Panc1 (cell line): ENCODE results near the gene WSCD2. TPM values are rescaled to one million over a fixed set of nuclear protein-coding genes. Genes with fewer than 3 reads are reported as not detected.

Source experiments
- ATAC-seq: fragments of 200-7000 bp; cut with Tn5 transposase; 2 replicates; pipeline ENCODE4 v1.9.1; 2020; ENCODE audit warnings: mild to moderate bottlenecking, moderate library complexity
- BruUV-seq: library from RNA; stranded (reverse); fragments of 400-500 nt; replicated peaks from 2 replicates; lab custom pipeline; 2021; lab: Mats Ljungman, UMichigan
- CTCF ChIA-PET: fragments of 300-600 bp; sonication (Branson Sonifier 250); formaldehyde crosslinking; loops from one replicate; lab custom pipeline; 2022; ENCODE audit warnings: antibody characterized with exemption; lab: Charles Lee
- POLR2A ChIA-PET: fragments of 300-600 bp; sonication (Branson Sonifier 250); formaldehyde crosslinking; loops from one replicate; lab custom pipeline; 2022; ENCODE audit warnings: antibody characterized with exemption; lab: Charles Lee
- DNase-seq: peaks from one replicate; pipeline ENCODE4 v3.0.0-alpha.2; 2010; ENCODE audit warnings: low read depth, low spot score
- H3K27ac ChIP-seq: 2 replicates; pipeline ENCODE4 v1.5.1; 2011; ENCODE audit warnings: mild to moderate bottlenecking, low read length, inconsistent platforms
- H3K27me3 ChIP-seq: fragments of 200-500 bp; sonication (Bioruptor generic); 2 replicates; pipeline ENCODE4 v1.6.0; 2014; ENCODE audit warnings: low read length, inconsistent platforms; ENCODE audit not compliant: control insufficient read depth, insufficient read depth
- H3K36me3 ChIP-seq: fragments of 200-500 bp; sonication (Bioruptor generic); 2 replicates; pipeline ENCODE4 v1.5.1; 2014; ENCODE audit warnings: inconsistent platforms, mild to moderate bottlenecking, low read length, moderate library complexity; ENCODE audit not compliant: control insufficient read depth, insufficient read depth
- H3K4me1 ChIP-seq: 2 replicates; pipeline ENCODE4 v1.5.1; 2011; ENCODE audit warnings: inconsistent platforms, mild to moderate bottlenecking, low read length, moderate library complexity; ENCODE audit not compliant: control insufficient read depth, insufficient read depth
- H3K4me3 ChIP-seq, 2 experiments: 2 replicates each; pipeline ENCODE4 v1.5.1; 2011 to 2012; ENCODE audit warnings: low read depth in 2 of 2, low read length in 2 of 2, mild to moderate bottlenecking in 2 of 2, inconsistent platforms in 1 of 2, moderate library complexity in 1 of 2
- H3K9me3 ChIP-seq: fragments of 200-500 bp; sonication (Bioruptor generic); 2 replicates; pipeline ENCODE4 v1.5.1; 2014; ENCODE audit warnings: low read depth, mild to moderate bottlenecking, inconsistent platforms, low read length, moderate library complexity; ENCODE audit not compliant: control insufficient read depth, insufficient read depth
- CTCF ChIP-seq: fragments of 450-650 bp; IDR thresholded peaks from 2 replicates; pipeline ENCODE4 v1.5.1; 2017; ENCODE audit warnings: mild to moderate bottlenecking
- POLR2AphosphoS5 ChIP-seq: IDR thresholded peaks from 2 replicates; pipeline ENCODE4 v1.6.1; 2012; ENCODE audit warnings: mild to moderate bottlenecking, low read depth, low read length, moderate library complexity
- REST ChIP-seq, 2 experiments: IDR thresholded peaks; 2 replicates each; pipeline ENCODE4 v1.6.1; 2011 to 2012; ENCODE audit warnings: low read depth in 2 of 2, control low read depth in 1 of 2, low read length in 1 of 2, mild to moderate bottlenecking in 1 of 2, moderate library complexity in 1 of 2; ENCODE audit not compliant: insufficient read depth in 1 of 2
- SIN3A ChIP-seq: IDR thresholded peaks from 2 replicates; pipeline ENCODE4 v1.6.1; 2012; ENCODE audit warnings: low read depth, mild to moderate bottlenecking, low read length, moderate library complexity, borderline replicate concordance; ENCODE audit not compliant: insufficient read depth
- TCF7L2 ChIP-seq: IDR thresholded peaks from 2 replicates; pipeline ENCODE4 v1.6.1; 2011; ENCODE audit warnings: mild to moderate bottlenecking, low read depth, low read length, inconsistent platforms
- in situ Hi-C: cut with HindIII; loops from 2 replicates; pipeline ENCODE4 v1.10.0; 2016; ENCODE audit warnings: low sequenced_read_pairs, low pct_unique_long_range_greater_than_20kb
- intact Hi-C: fragments of 100-400 bp; cut with micrococcal nuclease; formaldehyde crosslinking; loops from one replicate; pipeline ENCODE4 v1.10.0; 2022; ENCODE audit not compliant: unreplicated experiment
- total RNA-seq: library from RNA; stranded (reverse); gene quantifications from one replicate; pipeline ENCODE4 v1.2.1, GENCODE V29; 2021; ENCODE audit not compliant: unreplicated experiment

WSCD2 gene
- total RNA-seq, 1 experiment from 2014 or later, result 0.64 TPM

GRCh38 chr12:108151533-108152169, 22.6 kb downstream of the WSCD2 start:
- ChIA-PET POLR2A (no interaction called here), CTCF (no interaction called here)
- TF ChIP-seq REST (IDR thresholded peaks at IDR 0.05; ENCODE audit: insufficient read depth in 1 of 2, low read depth in 2 of 2, low read length in 1 of 2) (no peak), TCF7L2 (no peak), SIN3A (no peak), POLR2AphosphoS5 (no peak), CTCF (no peak)
- no peaks in the 10 kb centered on the region for H3K36me3 ChIP-seq
- H3K9me3 ChIP-seq, result no peaks in the 10 kb centered on the region
- in situ Hi-C loops (no loop called here), intact Hi-C loops (no loop called here)
- no peaks in the 10 kb centered on the region for H3K4me1 ChIP-seq
- ATAC-seq (no peak), DNase-seq (no peak)
- H3K27me3 ChIP-seq, result no peaks in the 10 kb centered on the region; the same call in 1 of the 2 replicates
- no peak overlapping the region for H3K4me3 ChIP-seq
- H3K27ac ChIP-seq, result no peak overlapping the region
- no TSS peak for BruUV-seq

- in situ Hi-C loops, result no loop called here
- no peak for TF ChIP-seq REST (IDR thresholded peaks at IDR 0.05; ENCODE audit: insufficient read depth in 1 of 2, low read depth in 2 of 2, low read length in 1 of 2)
- TF ChIP-seq TCF7L2, result no peak
- TF ChIP-seq SIN3A, result no peak
- TF ChIP-seq CTCF, result no peak
- TF ChIP-seq POLR2AphosphoS5, result no peak
- DNase-seq (no peak), ATAC-seq (no peak)
- BruUV-seq, result no TSS peak
- Histone ChIP-seq H3K27me3 (peaks cover 3% of the 10 kb centered on the region; the same call in 1 of the 2 replicates), H3K36me3 (no peaks in the 10 kb centered on the region), H3K27ac (no peak overlapping the region), H3K4me3 (no peak overlapping the region), H3K4me1 (no peaks in the 10 kb centered on the region), H3K9me3 (no peaks in the 10 kb centered on the region)
- CTCF ChIA-PET, result no interaction called here
- POLR2A ChIA-PET, result no interaction called here
- intact Hi-C loops, result no loop called here
These were observed 23.1 kb downstream of the WSCD2 start for GRCh38 chr12:108152170-108152538.
